LNCaP clone FGC (cell line): Measurements from ENCODE around the gene N4BP3.

Experiments used
- DNase-seq: peaks from one replicate; pipeline ENCODE4 v3.0.0-alpha.2; 2011; ENCODE audit warnings: low read depth
- H3K4me3 ChIP-seq: 2 replicates; pipeline ENCODE4 v1.5.1; 2011; ENCODE audit warnings: mild to moderate bottlenecking, low read depth, low read length, control low read depth
- TF ChIP-seq, protein P1 (sequence below): IDR thresholded peaks from 2 replicates; pipeline ENCODE4 v1.5.1; 2012; ENCODE audit warnings: mild to moderate bottlenecking; ENCODE audit not compliant: control insufficient read depth, insufficient read depth; ENCODE audit errors: extremely low read depth

Gene N4BP3

DNA sequence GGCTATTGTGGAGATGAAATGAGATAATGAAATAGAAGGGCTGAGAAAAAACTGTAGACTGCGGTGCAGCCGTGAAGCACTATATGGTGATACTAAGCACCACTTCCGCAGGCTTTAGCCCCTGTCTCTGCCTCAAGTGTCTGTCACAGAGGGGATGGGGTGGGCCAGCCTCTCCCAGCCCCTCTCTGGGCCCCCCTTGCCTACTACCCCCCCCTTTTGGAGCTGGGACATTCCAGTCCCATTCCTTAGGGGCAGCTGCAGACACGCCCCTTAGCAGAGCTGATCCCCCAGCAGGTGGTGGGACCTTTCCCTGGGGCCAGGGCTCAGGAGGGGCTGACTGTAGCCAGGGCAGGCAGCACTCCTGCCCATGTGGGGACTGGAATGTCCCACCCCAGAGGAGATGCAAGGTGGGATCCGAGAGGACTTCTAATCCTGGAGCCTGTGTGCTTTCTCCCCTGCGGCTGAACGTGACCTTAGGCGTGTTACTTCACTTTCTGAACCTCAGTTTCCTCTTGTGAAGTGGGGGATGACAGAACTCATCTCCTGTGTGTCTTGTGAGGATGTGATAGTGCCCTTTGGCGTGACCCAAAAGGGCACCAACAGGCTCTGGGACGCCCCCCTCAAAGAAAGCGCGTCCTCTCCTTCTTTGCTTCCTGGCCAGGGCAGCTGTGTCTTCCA lies 1.9 kb downstream of the N4BP3 start:
- TF ChIP-seq, protein P1, sequence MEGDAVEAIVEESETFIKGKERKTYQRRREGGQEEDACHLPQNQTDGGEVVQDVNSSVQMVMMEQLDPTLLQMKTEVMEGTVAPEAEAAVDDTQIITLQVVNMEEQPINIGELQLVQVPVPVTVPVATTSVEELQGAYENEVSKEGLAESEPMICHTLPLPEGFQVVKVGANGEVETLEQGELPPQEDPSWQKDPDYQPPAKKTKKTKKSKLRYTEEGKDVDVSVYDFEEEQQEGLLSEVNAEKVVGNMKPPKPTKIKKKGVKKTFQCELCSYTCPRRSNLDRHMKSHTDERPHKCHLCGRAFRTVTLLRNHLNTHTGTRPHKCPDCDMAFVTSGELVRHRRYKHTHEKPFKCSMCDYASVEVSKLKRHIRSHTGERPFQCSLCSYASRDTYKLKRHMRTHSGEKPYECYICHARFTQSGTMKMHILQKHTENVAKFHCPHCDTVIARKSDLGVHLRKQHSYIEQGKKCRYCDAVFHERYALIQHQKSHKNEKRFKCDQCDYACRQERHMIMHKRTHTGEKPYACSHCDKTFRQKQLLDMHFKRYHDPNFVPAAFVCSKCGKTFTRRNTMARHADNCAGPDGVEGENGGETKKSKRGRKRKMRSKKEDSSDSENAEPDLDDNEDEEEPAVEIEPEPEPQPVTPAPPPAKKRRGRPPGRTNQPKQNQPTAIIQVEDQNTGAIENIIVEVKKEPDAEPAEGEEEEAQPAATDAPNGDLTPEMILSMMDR, result no peak
- H3K4me3 ChIP-seq, result no peak overlapping the region
- no peak for DNase-seq

DNA sequence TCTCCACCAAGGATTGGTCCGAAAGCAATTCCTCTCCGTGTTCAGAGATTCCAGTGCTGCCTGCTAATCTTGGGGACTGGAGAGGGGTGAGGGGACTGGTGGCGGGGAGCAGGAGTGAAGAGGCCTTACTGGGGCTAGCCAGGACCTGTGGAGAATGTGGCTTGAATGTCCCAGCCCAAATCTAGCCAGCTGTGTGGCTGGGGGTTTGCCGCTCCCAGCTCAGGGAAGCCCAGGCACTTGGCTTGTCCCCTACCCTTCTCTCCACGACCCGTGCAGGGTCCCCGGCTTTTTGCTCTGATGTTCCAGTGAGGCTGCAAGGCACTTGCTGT lies 2.4 kb downstream of the N4BP3 start:
- H3K4me3 ChIP-seq, result no peak overlapping the region
- no peak for DNase-seq
- TF ChIP-seq, protein P1, result no peak

DNA sequence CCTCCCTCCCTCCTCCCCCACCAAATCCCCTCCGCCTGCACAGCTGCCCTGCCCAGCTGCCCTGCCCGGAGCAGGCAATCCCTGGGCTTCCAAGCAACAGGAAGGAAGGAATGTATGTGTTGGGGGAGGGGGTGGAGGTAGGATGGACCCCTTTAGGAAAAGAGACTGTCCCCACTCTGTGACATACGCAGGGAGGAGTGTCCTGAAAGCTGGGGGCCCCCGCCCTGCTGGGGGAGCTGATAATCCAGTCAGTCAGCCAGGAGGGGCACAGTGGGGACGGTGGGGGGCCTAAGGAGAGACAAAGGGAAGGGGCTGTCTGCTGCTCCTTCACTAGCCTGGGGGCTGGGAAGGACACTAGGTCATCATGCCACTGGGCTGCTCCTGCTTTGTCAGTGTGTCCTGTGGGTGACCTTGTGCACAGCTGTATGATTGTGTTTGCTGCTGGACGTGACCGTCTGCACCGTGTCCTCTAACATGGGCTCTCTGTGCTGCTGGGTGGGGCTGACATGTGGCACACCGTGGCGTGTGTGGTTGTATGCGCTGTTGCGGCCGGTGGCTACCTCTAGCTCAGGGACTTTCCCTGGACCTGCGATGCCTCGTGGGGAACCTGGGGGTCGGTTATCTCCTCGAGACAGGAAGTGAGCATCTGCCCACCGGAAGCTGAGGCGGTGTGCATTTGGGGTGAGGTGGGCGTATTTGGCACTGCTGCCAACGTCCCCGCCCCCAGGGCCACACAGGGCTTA lies 3.0 kb downstream of the N4BP3 start:
- DNase-seq, result no peak
- H3K4me3 ChIP-seq, result no peak overlapping the region

DNA sequence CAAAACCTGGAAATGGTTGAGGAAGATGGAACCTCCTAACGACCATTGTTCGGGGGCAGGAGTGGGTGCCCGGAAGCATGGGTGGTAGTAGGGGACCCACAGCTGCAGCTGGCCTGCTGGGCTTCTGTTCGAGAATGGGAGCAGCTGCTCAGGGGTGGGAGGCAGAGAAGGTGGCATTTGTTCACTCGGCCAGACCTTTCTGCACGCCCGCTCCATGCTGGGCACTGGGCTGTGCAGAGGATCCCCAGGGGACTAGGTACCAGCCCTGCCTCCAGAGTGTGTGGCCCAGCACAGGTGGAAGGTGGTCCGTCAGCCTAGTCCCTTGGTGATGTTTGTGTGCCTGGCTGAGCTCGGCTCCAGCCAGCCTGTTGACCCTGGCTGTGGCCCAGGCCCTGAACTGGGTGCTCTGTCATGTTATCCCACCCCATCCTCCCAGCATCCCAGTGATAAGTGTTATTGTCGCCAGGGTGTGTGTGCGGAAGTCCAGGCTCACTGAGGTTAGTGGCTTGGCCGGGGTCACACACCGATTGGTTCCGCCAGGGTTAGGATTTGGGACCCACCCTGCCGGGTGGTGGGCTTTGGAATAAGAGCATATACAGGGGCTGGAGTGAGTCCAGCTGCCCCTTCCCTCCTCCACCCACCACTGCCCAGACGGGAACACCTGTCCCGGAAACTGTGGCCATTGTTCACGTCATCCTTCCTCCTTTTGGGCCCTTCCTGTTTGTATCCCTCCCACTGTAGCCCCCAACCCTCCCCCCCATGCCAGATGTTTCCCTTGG lies 4.8 kb downstream of the N4BP3 start:
- H3K4me3 ChIP-seq, result no peak overlapping the region
- no peak for DNase-seq
- TF ChIP-seq, protein P1, result no peak

More for the DNA sequence above, 3.0 kb downstream of the N4BP3 start:
- TF ChIP-seq, protein P1, result no peak

DNA sequence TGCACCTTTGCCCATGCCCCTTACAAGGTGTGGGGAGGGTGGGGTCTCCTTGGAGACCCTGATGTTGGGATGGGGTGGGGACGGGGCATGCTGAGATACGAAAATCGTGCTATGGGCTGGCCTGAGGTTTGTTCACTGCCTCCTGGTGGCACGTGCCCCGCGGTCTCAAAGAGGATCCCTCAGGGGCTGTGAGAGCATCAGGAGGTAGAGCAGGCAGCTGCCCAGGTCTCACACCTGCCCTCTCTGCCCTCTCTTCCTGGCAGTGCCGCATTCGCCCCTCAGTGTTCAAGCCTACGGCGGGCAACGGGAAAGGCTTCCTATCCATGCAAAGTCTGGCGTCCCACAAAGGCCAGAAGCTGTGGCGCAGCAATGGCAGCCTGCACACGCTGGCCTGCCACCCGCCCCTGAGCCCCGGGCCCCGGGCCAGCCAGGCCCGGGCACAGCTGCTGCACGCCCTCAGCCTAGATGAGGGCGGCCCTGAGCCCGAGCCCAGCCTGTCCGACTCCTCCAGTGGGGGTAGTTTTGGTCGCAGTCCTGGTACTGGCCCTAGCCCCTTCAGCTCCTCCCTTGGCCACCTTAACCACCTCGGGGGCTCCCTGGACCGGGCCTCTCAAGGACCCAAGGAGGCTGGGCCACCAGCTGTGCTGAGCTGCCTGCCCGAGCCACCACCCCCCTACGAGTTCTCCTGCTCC lies 6.7 kb downstream of the N4BP3 start:
- TF ChIP-seq, protein P1, result no peak
- DNase-seq, result no peak
- no peak overlapping the region for H3K4me3 ChIP-seq

DNA sequence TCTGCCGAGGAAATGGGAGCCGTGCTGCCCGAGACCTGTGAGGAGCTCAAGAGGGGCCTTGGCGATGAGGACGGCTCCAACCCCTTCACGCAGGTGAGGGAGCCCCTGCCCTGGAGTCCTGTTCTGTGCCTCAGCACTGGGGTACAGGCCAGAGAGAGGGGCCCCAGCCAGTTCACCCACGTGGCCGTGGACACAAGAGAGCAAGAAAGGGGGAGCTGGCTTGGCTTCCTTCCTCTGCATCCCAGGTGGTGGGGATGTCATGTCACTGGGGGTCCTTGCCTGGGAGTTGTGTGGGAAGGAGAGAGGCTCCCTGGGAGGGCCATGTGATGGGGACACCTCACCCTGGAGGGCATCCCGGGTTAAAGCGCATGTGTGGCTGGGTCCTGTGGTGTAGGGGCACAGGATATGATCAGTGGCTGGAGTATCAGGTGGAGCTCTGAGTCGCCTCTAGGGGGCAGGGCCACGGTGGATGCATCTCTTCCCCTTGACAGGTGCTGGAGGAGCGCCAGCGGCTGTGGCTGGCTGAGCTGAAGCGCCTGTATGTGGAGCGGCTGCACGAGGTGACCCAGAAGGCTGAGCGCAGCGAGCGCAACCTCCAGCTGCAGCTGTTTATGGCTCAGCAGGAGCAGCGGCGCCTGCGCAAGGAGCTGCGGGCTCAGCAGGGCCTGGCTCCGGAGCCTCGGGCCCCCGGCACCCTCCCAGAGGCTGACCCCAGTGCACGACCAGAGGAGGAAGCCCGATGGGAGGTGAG lies 7.5 kb downstream of the N4BP3 start:
- TF ChIP-seq, protein P1, result peak; percentile 78
- DNase-seq, result peak; percentile 91
- H3K4me3 ChIP-seq, result peak overlapping the region; percentile 41
